GM19239 (cell line): ENCODE data around the gene RETREG3.
A peak's percentile ranks its signal among the peaks of the same experiment; 100 is the strongest.
"Not testable (repeated sequence)": the region's sequence is repeated elsewhere in the genome, so short reads cannot be mapped to it uniquely, and the experiment has no call there.

Experiments
- DNase-seq: peaks from one replicate; pipeline ENCODE4 v3.0.0; 2011; ENCODE audit warnings: low spot score; ENCODE audit not compliant: insufficient read length
- FAIRE-seq: peaks from 2 replicates; lab custom pipeline; 2011; peaks lifted over from hg19 to GRCh38; lab: Jason Lieb, UNC

The RETREG3 gene

GRCh38 chr17:42555122-42555622, 54.0 kb downstream of the RETREG3 start:
- FAIRE-seq (no peak), DNase-seq (no peak)

GRCh38 chr17:42554250-42555121, 54.7 kb downstream of the RETREG3 start:
- peak; percentile 87 for DNase-seq
- FAIRE-seq = peak; percentile 83

GRCh38 chr17:42553866-42554249, 55.3 kb downstream of the RETREG3 start:
- FAIRE-seq (no peak), DNase-seq (no peak)

GRCh38 chr17:42553161-42553818, 55.9 kb downstream of the RETREG3 start:
- FAIRE-seq (no peak), DNase-seq (no peak)

- not testable (repeated sequence) for DNase-seq, FAIRE-seq
These were observed 56.4 kb downstream of the RETREG3 start, which contains the start of gene HSD17B1 for GRCh38 chr17:42552736-42553135. TSS of gene HSD17B1 (plus strand) at chr17:42552923. CDS start at chr17:42552934, 11 bp downstream.

- FAIRE-seq = no peak
- DNase-seq = no peak
These were observed 60.0 kb downstream of the RETREG3 start for GRCh38 chr17:42548993-42549755.

- peak; percentile 89 for DNase-seq
- peak; percentile 81 for FAIRE-seq
These were observed 60.9 kb downstream of the RETREG3 start for GRCh38 chr17:42548070-42548837.

GRCh38 chr17:42547698-42548069, 61.5 kb downstream of the RETREG3 start:
- no peak for DNase-seq
- FAIRE-seq = no peak

- FAIRE-seq = no peak
- no peak for DNase-seq
These were observed 62.1 kb downstream of the RETREG3 start for GRCh38 chr17:42547001-42547461.

GRCh38 chr17:42545755-42546505, 63.2 kb downstream of the RETREG3 start:
- FAIRE-seq, DNase-seq: not testable (repeated sequence)

GRCh38 chr17:42544874-42545283, 64.3 kb downstream of the RETREG3 start:
- FAIRE-seq = no peak
- DNase-seq = no peak

GRCh38 chr17:42543190-42544079, 65.7 kb downstream of the RETREG3 start:
- DNase-seq (no peak), FAIRE-seq (no peak)

GRCh38 chr17:42541041-42541833, 67.9 kb downstream of the RETREG3 start:
- no peak for DNase-seq
- FAIRE-seq = no peak

- not testable (repeated sequence) for DNase-seq, FAIRE-seq
These were observed 68.6 kb downstream of the RETREG3 start for GRCh38 chr17:42540558-42540957.

GRCh38 chr17:42538482-42538881, 70.7 kb downstream of the RETREG3 start:
- FAIRE-seq (no peak), DNase-seq (no peak)

- FAIRE-seq (no peak), DNase-seq (no peak)
These were observed 71.2 kb downstream of the RETREG3 start for GRCh38 chr17:42537826-42538451.
